ENCODE results near the gene GRB10.

- TF ChIP-seq RXRA (IDR thresholded peaks at IDR 0.05; ENCODE audit: insufficient read depth, low read depth, low read length) (no peak), JUND (IDR thresholded peaks at IDR 0.05; ENCODE audit: low read length) (no peak), SP1 (IDR thresholded peaks at IDR 0.05; ENCODE audit: low read depth, low read length) (no peak)
Observed at GRCh38 chr7:50808282-50808888, 25.7 kb upstream of the GRB10 start.

All from H1 (cell line).